Neural crest cell (in vitro differentiated cells): Measurements from ENCODE around the gene KIAA0825. TPM values are rescaled to one million over a fixed set of nuclear protein-coding genes. Genes with fewer than 3 reads are reported as not detected.

Experiments used
- DNase-seq: peaks from one replicate; pipeline ENCODE4 v3.0.0; 2021; ENCODE audit warnings: low read depth, mixed read lengths, low spot score
- H3K27ac Mint-ChIP-seq: one replicate; pipeline ENCODE4 v1.8.0; 2021; ENCODE audit warnings: mild to moderate bottlenecking, mixed read lengths; ENCODE audit not compliant: unreplicated experiment
- H3K27me3 Mint-ChIP-seq: 2 replicates; pipeline ENCODE4 v1.8.0; 2021; ENCODE audit warnings: low read depth, mild to moderate bottlenecking, mixed read lengths
- H3K36me3 Mint-ChIP-seq: 2 replicates; pipeline ENCODE4 v1.8.0; 2021; ENCODE audit warnings: low read depth, mild to moderate bottlenecking, mixed read lengths
- H3K4me1 Mint-ChIP-seq: 2 replicates; pipeline ENCODE4 v1.8.0; 2021; ENCODE audit warnings: mixed read lengths
- H3K4me3 Mint-ChIP-seq: one replicate; pipeline ENCODE4 v1.8.0; 2021; ENCODE audit warnings: mild to moderate bottlenecking, mixed read lengths
- H3K9me3 Mint-ChIP-seq: 2 replicates; pipeline ENCODE4 v1.8.0; 2021; ENCODE audit warnings: mixed read lengths
- total RNA-seq: library from RNA; stranded (reverse); gene quantifications from 2 replicates; pipeline ENCODE4 v1.2.1, GENCODE V29; 2021
- TF ChIP-seq, protein P1 (sequence below): fragments of 200-600 bp; sonication (generic); conservative IDR thresholded peaks from 2 replicates; pipeline ENCODE4 v1.5.0; 2021; ENCODE audit warnings: antibody characterized with exemption, mild to moderate bottlenecking

KIAA0825 gene
- total RNA-seq, 1 donor from 2014 or later: 3.5 TPM

GRCh38 chr5:94209272-94209671 is 409.1 kb downstream of the KIAA0825 start:
- Mint-ChIP-seq H3K9me3 (no peaks in the 10 kb centered on the region), H3K4me1 (no peaks in the 10 kb centered on the region), H3K4me3 (no peak overlapping the region), H3K27ac (no peak overlapping the region), H3K27me3 (no peaks in the 10 kb centered on the region), H3K36me3 (no peaks in the 10 kb centered on the region)
- TF ChIP-seq, protein P1, sequence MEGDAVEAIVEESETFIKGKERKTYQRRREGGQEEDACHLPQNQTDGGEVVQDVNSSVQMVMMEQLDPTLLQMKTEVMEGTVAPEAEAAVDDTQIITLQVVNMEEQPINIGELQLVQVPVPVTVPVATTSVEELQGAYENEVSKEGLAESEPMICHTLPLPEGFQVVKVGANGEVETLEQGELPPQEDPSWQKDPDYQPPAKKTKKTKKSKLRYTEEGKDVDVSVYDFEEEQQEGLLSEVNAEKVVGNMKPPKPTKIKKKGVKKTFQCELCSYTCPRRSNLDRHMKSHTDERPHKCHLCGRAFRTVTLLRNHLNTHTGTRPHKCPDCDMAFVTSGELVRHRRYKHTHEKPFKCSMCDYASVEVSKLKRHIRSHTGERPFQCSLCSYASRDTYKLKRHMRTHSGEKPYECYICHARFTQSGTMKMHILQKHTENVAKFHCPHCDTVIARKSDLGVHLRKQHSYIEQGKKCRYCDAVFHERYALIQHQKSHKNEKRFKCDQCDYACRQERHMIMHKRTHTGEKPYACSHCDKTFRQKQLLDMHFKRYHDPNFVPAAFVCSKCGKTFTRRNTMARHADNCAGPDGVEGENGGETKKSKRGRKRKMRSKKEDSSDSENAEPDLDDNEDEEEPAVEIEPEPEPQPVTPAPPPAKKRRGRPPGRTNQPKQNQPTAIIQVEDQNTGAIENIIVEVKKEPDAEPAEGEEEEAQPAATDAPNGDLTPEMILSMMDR: no peak
- DNase-seq: no peak

- Mint-ChIP-seq H3K36me3 (no peaks in the 10 kb centered on the region), H3K27ac (no peak overlapping the region), H3K9me3 (peaks cover 3% of the 10 kb centered on the region), H3K4me1 (no peaks in the 10 kb centered on the region), H3K27me3 (no peaks in the 10 kb centered on the region), H3K4me3 (no peak overlapping the region)
- TF ChIP-seq, protein P1: no peak
- DNase-seq: no peak
Observed at GRCh38 chr5:94199566-94199965, 418.8 kb downstream of the KIAA0825 start.

GRCh38 chr5:94197970-94198369 is 420.4 kb downstream of the KIAA0825 start:
- H3K27me3 Mint-ChIP-seq: no peaks in the 10 kb centered on the region

GRCh38 chr5:94196953-94197352 is 421.5 kb downstream of the KIAA0825 start:
- no peaks in the 10 kb centered on the region for H3K36me3 Mint-ChIP-seq
- TF ChIP-seq, protein P1: no peak
- peaks cover 6% of the 10 kb centered on the region for H3K4me1 Mint-ChIP-seq
- no peak overlapping the region for H3K27ac Mint-ChIP-seq
- H3K4me3 Mint-ChIP-seq: no peak overlapping the region
- H3K9me3 Mint-ChIP-seq: peaks cover 3% of the 10 kb centered on the region
- no peaks in the 10 kb centered on the region for H3K27me3 Mint-ChIP-seq
- DNase-seq: no peak

More at GRCh38 chr5:94197970-94198369, 420.4 kb downstream of the KIAA0825 start:
- H3K4me3 Mint-ChIP-seq: no peak overlapping the region
- TF ChIP-seq, protein P1: no peak
- peaks cover under 1% of the 10 kb centered on the region for H3K4me1 Mint-ChIP-seq
- H3K36me3 Mint-ChIP-seq: no peaks in the 10 kb centered on the region
- peaks cover 3% of the 10 kb centered on the region for H3K9me3 Mint-ChIP-seq
- DNase-seq: no peak
- H3K27ac Mint-ChIP-seq: no peak overlapping the region

DNA sequence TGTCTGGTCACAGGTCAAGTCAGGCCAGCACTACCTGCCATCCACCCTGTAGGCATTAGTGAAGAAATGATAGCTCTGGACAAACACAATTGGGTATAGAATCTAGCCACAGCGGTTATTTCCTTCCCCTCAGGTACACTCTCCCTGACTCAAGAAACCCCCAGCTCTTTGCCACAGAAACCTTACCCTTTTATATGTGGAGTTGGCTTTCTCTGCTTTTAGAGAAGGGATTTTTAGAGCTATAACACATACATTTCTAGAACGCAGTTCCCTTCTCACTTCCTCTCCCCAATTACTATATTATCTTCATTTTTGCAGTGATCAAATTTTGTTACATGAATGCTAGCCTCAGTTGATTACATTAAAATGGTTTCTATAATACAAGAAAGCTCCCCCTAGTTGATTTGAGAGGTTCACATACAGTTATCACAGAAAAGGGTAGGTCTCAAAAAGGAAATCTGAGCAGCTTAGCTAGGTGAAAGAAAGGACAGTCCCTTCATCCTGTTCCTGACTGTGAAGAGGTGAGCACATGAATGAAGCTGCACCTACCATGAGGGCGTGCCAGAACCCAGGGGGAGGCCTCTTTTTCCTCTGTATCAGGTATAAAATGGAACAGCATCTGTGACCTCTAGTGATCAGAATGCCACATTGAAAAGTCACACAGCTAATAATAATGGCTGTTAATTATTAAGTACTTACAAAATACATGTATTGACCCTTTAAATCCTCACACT is 425.6 kb downstream of the KIAA0825 start:
- H3K4me1 Mint-ChIP-seq: peaks cover 11% of the 10 kb centered on the region
- no peak overlapping the region for H3K4me3 Mint-ChIP-seq
- no peak for DNase-seq
- H3K27ac Mint-ChIP-seq: no peak overlapping the region
- peaks cover 11% of the 10 kb centered on the region for H3K9me3 Mint-ChIP-seq
- TF ChIP-seq, protein P1: no peak
- no peaks in the 10 kb centered on the region for H3K36me3 Mint-ChIP-seq
- H3K27me3 Mint-ChIP-seq: no peaks in the 10 kb centered on the region
